Measurements from ENCODE around the gene SPON1. TPM values are rescaled to one million over a fixed set of nuclear protein-coding genes. Genes with fewer than 3 reads are reported as not detected.

Gene SPON1
- total and polyA plus RNA-seq, 2 experiments from 2014 or later, result 2.9 to 6.4 TPM

DNA sequence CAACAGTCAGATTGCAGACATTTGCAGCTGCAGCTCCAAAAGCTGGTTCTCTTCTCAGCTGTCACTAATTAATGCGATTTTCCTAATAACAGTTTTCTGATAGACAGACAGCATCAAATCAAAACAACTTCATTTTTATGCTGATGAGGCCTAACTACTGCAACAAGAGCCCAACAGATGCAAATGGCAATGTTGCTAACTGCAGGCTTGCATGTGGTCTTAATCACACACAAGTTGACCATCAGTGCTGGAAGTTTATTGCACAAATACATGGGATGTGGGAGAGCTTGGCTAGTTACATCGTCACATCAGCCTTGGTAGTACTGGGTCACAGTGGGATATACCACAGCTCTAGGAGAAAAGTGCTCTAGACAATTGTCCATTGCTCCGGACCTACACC, 99.2 kb downstream of the SPON1 start:
- no peak overlapping the region for H3K27ac ChIP-seq (ENCODE audit: low read depth)
- no peaks in the 10 kb centered on the region for H4K20me1 ChIP-seq (replicated peaks; ENCODE audit: insufficient read depth)
- no peaks in the 10 kb centered on the region for H3K79me2 ChIP-seq (replicated peaks; ENCODE audit: insufficient read depth)
- DNase-seq (ENCODE audit: low spot score) (no peak), ATAC-seq (no peak)
- peaks cover 4% of the 10 kb centered on the region; the same call in 1 of the 2 replicates for H3K4me1 ChIP-seq (ENCODE audit: insufficient read depth)
- no peak overlapping the region for H3K4me2 ChIP-seq
- no peak overlapping the region for H2AFZ ChIP-seq
- H3K27ac Mint-ChIP-seq, result no peak overlapping the region
- H3K4me3 Mint-ChIP-seq, result no peak overlapping the region
- H3K4me3 ChIP-seq, result no peak overlapping the region
- H3K36me3 Mint-ChIP-seq (ENCODE audit: low read depth), result no peaks in the 10 kb centered on the region
- H3K9me2 ChIP-seq (ENCODE audit: insufficient read depth), result peaks cover 6% of the 10 kb centered on the region; the same call in 1 of the 2 replicates
- no peaks in the 10 kb centered on the region for H3K27me3 ChIP-seq (ENCODE audit: insufficient read depth)
- no peaks in the 10 kb centered on the region for H3K9me3 Mint-ChIP-seq
- H3K36me3 ChIP-seq (ENCODE audit: insufficient read depth), result no peaks in the 10 kb centered on the region
- H3K27me3 Mint-ChIP-seq (ENCODE audit: insufficient read depth, low read depth, poor library complexity), result no peaks in the 10 kb centered on the region
- H3K4me1 Mint-ChIP-seq, result peaks cover 9% of the 10 kb centered on the region; the same call in 2 of the 3 replicates
- no peak for TF ChIP-seq JUNB (IDR thresholded peaks at IDR 0.05; ENCODE audit: unreplicated experiment)
- TF ChIP-seq, protein P1, sequence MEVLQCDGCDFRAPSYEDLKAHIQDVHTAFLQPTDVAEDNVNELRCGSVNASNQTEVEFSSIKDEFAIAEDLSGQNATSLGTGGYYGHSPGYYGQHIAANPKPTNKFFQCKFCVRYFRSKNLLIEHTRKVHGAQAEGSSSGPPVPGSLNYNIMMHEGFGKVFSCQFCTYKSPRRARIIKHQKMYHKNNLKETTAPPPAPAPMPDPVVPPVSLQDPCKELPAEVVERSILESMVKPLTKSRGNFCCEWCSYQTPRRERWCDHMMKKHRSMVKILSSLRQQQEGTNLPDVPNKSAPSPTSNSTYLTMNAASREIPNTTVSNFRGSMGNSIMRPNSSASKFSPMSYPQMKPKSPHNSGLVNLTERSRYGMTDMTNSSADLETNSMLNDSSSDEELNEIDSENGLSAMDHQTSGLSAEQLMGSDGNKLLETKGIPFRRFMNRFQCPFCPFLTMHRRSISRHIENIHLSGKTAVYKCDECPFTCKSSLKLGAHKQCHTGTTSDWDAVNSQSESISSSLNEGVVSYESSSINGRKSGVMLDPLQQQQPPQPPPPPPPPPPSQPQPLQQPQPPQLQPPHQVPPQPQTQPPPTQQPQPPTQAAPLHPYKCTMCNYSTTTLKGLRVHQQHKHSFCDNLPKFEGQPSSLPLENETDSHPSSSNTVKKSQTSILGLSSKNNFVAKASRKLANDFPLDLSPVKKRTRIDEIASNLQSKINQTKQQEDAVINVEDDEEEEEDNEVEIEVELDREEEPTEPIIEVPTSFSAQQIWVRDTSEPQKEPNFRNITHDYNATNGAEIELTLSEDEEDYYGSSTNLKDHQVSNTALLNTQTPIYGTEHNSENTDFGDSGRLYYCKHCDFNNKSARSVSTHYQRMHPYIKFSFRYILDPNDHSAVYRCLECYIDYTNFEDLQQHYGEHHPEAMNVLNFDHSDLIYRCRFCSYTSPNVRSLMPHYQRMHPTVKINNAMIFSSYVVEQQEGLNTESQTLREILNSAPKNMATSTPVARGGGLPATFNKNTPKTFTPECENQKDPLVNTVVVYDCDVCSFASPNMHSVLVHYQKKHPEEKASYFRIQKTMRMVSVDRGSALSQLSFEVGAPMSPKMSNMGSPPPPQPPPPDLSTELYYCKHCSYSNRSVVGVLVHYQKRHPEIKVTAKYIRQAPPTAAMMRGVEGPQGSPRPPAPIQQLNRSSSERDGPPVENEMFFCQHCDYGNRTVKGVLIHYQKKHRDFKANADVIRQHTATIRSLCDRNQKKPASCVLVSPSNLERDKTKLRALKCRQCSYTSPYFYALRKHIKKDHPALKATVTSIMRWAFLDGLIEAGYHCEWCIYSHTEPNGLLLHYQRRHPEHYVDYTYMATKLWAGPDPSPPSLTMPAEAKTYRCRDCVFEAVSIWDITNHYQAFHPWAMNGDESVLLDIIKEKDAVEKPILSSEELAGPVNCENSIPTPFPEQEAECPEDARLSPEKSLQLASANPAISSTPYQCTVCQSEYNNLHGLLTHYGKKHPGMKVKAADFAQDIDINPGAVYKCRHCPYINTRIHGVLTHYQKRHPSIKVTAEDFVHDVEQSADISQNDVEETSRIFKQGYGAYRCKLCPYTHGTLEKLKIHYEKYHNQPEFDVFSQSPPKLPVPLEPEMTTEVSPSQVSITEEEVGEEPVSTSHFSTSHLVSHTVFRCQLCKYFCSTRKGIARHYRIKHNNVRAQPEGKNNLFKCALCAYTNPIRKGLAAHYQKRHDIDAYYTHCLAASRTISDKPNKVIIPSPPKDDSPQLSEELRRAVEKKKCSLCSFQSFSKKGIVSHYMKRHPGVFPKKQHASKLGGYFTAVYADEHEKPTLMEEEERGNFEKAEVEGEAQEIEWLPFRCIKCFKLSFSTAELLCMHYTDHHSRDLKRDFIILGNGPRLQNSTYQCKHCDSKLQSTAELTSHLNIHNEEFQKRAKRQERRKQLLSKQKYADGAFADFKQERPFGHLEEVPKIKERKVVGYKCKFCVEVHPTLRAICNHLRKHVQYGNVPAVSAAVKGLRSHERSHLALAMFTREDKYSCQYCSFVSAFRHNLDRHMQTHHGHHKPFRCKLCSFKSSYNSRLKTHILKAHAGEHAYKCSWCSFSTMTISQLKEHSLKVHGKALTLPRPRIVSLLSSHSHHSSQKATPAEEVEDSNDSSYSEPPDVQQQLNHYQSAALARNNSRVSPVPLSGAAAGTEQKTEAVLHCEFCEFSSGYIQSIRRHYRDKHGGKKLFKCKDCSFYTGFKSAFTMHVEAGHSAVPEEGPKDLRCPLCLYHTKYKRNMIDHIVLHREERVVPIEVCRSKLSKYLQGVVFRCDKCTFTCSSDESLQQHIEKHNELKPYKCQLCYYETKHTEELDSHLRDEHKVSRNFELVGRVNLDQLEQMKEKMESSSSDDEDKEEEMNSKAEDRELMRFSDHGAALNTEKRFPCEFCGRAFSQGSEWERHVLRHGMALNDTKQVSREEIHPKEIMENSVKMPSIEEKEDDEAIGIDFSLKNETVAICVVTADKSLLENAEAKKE (CRISPR knock-in tag; IDR thresholded peaks at IDR 0.05), result no peak
- TF ChIP-seq, protein P2, sequence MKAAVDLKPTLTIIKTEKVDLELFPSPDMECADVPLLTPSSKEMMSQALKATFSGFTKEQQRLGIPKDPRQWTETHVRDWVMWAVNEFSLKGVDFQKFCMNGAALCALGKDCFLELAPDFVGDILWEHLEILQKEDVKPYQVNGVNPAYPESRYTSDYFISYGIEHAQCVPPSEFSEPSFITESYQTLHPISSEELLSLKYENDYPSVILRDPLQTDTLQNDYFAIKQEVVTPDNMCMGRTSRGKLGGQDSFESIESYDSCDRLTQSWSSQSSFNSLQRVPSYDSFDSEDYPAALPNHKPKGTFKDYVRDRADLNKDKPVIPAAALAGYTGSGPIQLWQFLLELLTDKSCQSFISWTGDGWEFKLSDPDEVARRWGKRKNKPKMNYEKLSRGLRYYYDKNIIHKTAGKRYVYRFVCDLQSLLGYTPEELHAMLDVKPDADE (IDR thresholded peaks at IDR 0.05), result no peak
- H3F3A ChIP-seq (replicated peaks; ENCODE audit: low read depth), result no peaks in the 10 kb centered on the region

DNA sequence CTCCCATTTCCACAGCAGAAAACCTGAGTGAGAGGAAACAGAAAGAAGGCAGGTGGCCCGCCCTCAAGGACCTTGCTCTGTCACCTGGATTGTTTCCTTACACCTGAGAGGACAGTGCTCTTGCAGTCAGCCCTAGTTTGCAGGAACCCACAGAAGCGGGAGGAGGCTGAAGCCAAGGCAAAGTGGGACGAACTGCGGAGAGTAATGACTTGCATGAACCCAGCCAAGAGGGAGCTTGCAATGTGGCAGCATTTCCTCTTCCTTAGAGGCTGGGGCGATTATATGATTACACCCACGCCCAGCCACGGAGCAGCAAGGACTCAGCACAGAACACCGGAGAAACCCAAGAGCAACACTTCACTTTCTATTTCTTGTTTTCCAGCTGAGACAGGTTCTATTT, 102.6 kb downstream of the SPON1 start:
- no peak overlapping the region for H3K4me3 ChIP-seq
- no peaks in the 10 kb centered on the region for H4K20me1 ChIP-seq (replicated peaks; ENCODE audit: insufficient read depth)
- no peak for ATAC-seq
- no peaks in the 10 kb centered on the region for H3K27me3 Mint-ChIP-seq (ENCODE audit: insufficient read depth, low read depth, poor library complexity)
- no peaks in the 10 kb centered on the region for H3K79me2 ChIP-seq (replicated peaks; ENCODE audit: insufficient read depth)
- no peak for DNase-seq (ENCODE audit: low spot score)
- peaks cover 15% of the 10 kb centered on the region for H3K9me2 ChIP-seq (ENCODE audit: insufficient read depth)
- H3K9me3 Mint-ChIP-seq, result no peaks in the 10 kb centered on the region
- H3K36me3 Mint-ChIP-seq (ENCODE audit: low read depth), result no peaks in the 10 kb centered on the region
- no peak overlapping the region for H3K4me3 Mint-ChIP-seq
- no peaks in the 10 kb centered on the region for H3F3A ChIP-seq (replicated peaks; ENCODE audit: low read depth)
- no peaks in the 10 kb centered on the region for H3K27me3 ChIP-seq (ENCODE audit: insufficient read depth)
- H3K4me2 ChIP-seq, result no peak overlapping the region
- no peak overlapping the region for H3K27ac ChIP-seq (ENCODE audit: low read depth)
- H3K36me3 ChIP-seq (ENCODE audit: insufficient read depth), result no peaks in the 10 kb centered on the region
- H3K4me1 Mint-ChIP-seq, result 0 out of 3 replicates have a peak, but pooled peaks cover 5% of the 10 kb centered on the region
- peaks cover 4% of the 10 kb centered on the region; the same call in 1 of the 2 replicates for H3K4me1 ChIP-seq (ENCODE audit: insufficient read depth)
- no peak overlapping the region for H3K27ac Mint-ChIP-seq
- H2AFZ ChIP-seq, result 0 out of 2 replicates have a peak overlapping the region, but pooled peaks have one; percentile 28
- TF ChIP-seq, protein P2 (IDR thresholded peaks at IDR 0.05), result no peak
- TF ChIP-seq JUNB (IDR thresholded peaks at IDR 0.05; ENCODE audit: unreplicated experiment), result no peak
- TF ChIP-seq EZH2phosphoT487 (IDR thresholded peaks at IDR 0.05; ENCODE audit: unreplicated experiment), result no peak
- TF ChIP-seq CREB1 (CRISPR knock-in tag; IDR thresholded peaks at IDR 0.05; ENCODE audit: low read depth), result no peak
- TF ChIP-seq STAT1 (IDR thresholded peaks at IDR 0.05; ENCODE audit: unreplicated experiment), result no peak
- TF ChIP-seq EZH2 (IDR thresholded peaks at IDR 0.05; ENCODE audit: low read depth, unreplicated experiment), result no peak
- TF ChIP-seq ZNF331 (CRISPR knock-in tag; IDR thresholded peaks at IDR 0.05; ENCODE audit: low read depth), result no peak
- TF ChIP-seq, protein P3, sequence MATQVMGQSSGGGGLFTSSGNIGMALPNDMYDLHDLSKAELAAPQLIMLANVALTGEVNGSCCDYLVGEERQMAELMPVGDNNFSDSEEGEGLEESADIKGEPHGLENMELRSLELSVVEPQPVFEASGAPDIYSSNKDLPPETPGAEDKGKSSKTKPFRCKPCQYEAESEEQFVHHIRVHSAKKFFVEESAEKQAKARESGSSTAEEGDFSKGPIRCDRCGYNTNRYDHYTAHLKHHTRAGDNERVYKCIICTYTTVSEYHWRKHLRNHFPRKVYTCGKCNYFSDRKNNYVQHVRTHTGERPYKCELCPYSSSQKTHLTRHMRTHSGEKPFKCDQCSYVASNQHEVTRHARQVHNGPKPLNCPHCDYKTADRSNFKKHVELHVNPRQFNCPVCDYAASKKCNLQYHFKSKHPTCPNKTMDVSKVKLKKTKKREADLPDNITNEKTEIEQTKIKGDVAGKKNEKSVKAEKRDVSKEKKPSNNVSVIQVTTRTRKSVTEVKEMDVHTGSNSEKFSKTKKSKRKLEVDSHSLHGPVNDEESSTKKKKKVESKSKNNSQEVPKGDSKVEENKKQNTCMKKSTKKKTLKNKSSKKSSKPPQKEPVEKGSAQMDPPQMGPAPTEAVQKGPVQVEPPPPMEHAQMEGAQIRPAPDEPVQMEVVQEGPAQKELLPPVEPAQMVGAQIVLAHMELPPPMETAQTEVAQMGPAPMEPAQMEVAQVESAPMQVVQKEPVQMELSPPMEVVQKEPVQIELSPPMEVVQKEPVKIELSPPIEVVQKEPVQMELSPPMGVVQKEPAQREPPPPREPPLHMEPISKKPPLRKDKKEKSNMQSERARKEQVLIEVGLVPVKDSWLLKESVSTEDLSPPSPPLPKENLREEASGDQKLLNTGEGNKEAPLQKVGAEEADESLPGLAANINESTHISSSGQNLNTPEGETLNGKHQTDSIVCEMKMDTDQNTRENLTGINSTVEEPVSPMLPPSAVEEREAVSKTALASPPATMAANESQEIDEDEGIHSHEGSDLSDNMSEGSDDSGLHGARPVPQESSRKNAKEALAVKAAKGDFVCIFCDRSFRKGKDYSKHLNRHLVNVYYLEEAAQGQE (IDR thresholded peaks at IDR 0.05; ENCODE audit: unreplicated experiment), result no peak
- no peak for TF ChIP-seq ZNF114 (CRISPR knock-in tag; IDR thresholded peaks at IDR 0.05)
